HEK293T (cell line): Measurements from ENCODE around the gene HELB.

ENCODE experiments used
- ELF4 ChIP-seq: fragments of 450-650 bp; IDR thresholded peaks from 2 replicates; pipeline ENCODE4 v1.6.1; 2017; ENCODE audit warnings: antibody characterized with exemption
- FOXM1 ChIP-seq: fragments of 450-650 bp; IDR thresholded peaks from 2 replicates; pipeline ENCODE4 v1.6.1; 2017; ENCODE audit warnings: mild to moderate bottlenecking, borderline replicate concordance
- LEF1 ChIP-seq: fragments of 450-650 bp; IDR thresholded peaks from 2 replicates; pipeline ENCODE4 v1.6.1; 2017; ENCODE audit warnings: mild to moderate bottlenecking, borderline replicate concordance
- NFRKB ChIP-seq: fragments of 450-650 bp; IDR thresholded peaks from 2 replicates; pipeline ENCODE4 v1.6.1; 2016; ENCODE audit warnings: mild to moderate bottlenecking, moderate library complexity
- SUZ12 ChIP-seq: fragments of 450-650 bp; IDR thresholded peaks from 2 replicates; pipeline ENCODE4 v1.6.1; 2016; ENCODE audit warnings: mild to moderate bottlenecking

- TF ChIP-seq SUZ12: no peak
- no peak for TF ChIP-seq LEF1
- no peak for TF ChIP-seq ELF4
- TF ChIP-seq FOXM1: no peak
- no peak for TF ChIP-seq NFRKB
Measured at GRCh38 chr12:66359300-66359699, 57.0 kb downstream of the HELB start.
